Hepatocyte (in vitro differentiated cells): ENCODE measurements around the gene ADAM33. TPM values are rescaled to one million over a fixed set of nuclear protein-coding genes. Genes with fewer than 3 reads are reported as not detected.

Experiments
- DNase-seq: peaks from one replicate; pipeline ENCODE4 v3.0.0-alpha.2; 2016; ENCODE audit warnings: low spot score
- H2AFZ ChIP-seq: fragments of 200-600 bp; sonication (generic); 2 replicates; pipeline ENCODE4 v1.6.0; 2016; ENCODE audit warnings: antibody characterized with exemption, mild to moderate bottlenecking
- H3K27ac ChIP-seq: fragments of 200-600 bp; sonication (generic); 2 replicates; pipeline ENCODE4 v1.5.1; 2016; ENCODE audit warnings: mild to moderate bottlenecking
- H3K27me3 ChIP-seq: fragments of 200-600 bp; sonication (generic); 2 replicates; pipeline ENCODE4 v1.6.1; 2016
- H3K36me3 ChIP-seq: fragments of 200-600 bp; sonication (generic); replicated peaks from 2 replicates; pipeline ENCODE4 v1.5.1; 2016; ENCODE audit warnings: low read depth; ENCODE audit not compliant: insufficient read depth
- H3K4me1 ChIP-seq: fragments of 200-600 bp; sonication (generic); 2 replicates; pipeline ENCODE4 v1.5.1; 2016; ENCODE audit warnings: mild to moderate bottlenecking, moderate library complexity; ENCODE audit not compliant: insufficient read depth
- H3K4me2 ChIP-seq: fragments of 200-600 bp; sonication (generic); 2 replicates; pipeline ENCODE4 v1.6.0; 2016
- H3K4me3 ChIP-seq: fragments of 200-600 bp; sonication (generic); 2 replicates; pipeline ENCODE4 v1.5.1; 2016; ENCODE audit warnings: mild to moderate bottlenecking
- H3K79me2 ChIP-seq: fragments of 200-600 bp; sonication (generic); 2 replicates; pipeline ENCODE4 v1.6.0; 2017; ENCODE audit warnings: mild to moderate bottlenecking
- H3K9me2 ChIP-seq: fragments of 200-600 bp; sonication (generic); replicated peaks from 2 replicates; pipeline ENCODE4 v1.6.0; 2017; ENCODE audit warnings: mild to moderate bottlenecking; ENCODE audit not compliant: insufficient read depth
- H3K9me3 ChIP-seq: fragments of 200-600 bp; sonication (generic); 2 replicates; pipeline ENCODE4 v1.5.1; 2016; ENCODE audit warnings: low read depth, mild to moderate bottlenecking
- H4K20me1 ChIP-seq: fragments of 200-600 bp; sonication (generic); 2 replicates; pipeline ENCODE4 v1.6.0; 2016; ENCODE audit warnings: mild to moderate bottlenecking; ENCODE audit not compliant: insufficient read depth, poor library complexity, severe bottlenecking
- CTCF ChIP-seq: fragments of 200-600 bp; sonication (generic); IDR thresholded peaks from 2 replicates; pipeline ENCODE4 v1.5.1; 2016; ENCODE audit warnings: antibody characterized with exemption, mild to moderate bottlenecking; ENCODE audit not compliant: poor library complexity
- EZH2 ChIP-seq: fragments of 200-600 bp; sonication (generic); IDR thresholded peaks from 2 replicates; pipeline ENCODE4 v1.6.1; 2016; ENCODE audit warnings: antibody characterized with exemption, mild to moderate bottlenecking, borderline replicate concordance
- EZH2phosphoT487 ChIP-seq: fragments of 200-600 bp; sonication (generic); IDR thresholded peaks from one replicate; pipeline ENCODE4 v1.6.1; 2018; ENCODE audit warnings: antibody characterized with exemption, mild to moderate bottlenecking, low read depth, moderate library complexity; ENCODE audit not compliant: unreplicated experiment, severe bottlenecking
- WGBS: methylation state at CpG from one replicate; pipeline ENCODE4 v1.1.6; 2016; ENCODE audit warnings: low lambda C conversion rate; ENCODE audit errors: missing lambda C conversion rate; 5-methylcytosine and 5-hydroxymethylcytosine counted together
- polyA plus RNA-seq: library from polyadenylated mRNA; unstranded; fragments of >200 nt; fragmentation: Nextera tagmentation; extraction: Ambion mirVana; gene quantifications from 2 replicates; pipeline ENCODE4 v1.2.1, GENCODE V29; 2016
- total RNA-seq: library from RNA; depleted of rRNA; stranded (reverse); fragments of >200 nt; gene quantifications from 2 replicates; pipeline ENCODE4 v1.2.3, GENCODE V29; 2014

ADAM33 gene
- total and polyA plus RNA-seq, 2 experiments from 2014 or later: 18.9 to 41.6 TPM

- H3K27me3 ChIP-seq: peaks cover 26% of the 10 kb centered on the region
- peak overlapping the region; percentile 72 for H3K27ac ChIP-seq
- TF ChIP-seq EZH2: no peak
- no peak for TF ChIP-seq EZH2phosphoT487
- TF ChIP-seq CTCF: no peak
- H4K20me1 ChIP-seq: no peaks in the 10 kb centered on the region
- peak overlapping the region; percentile 90 for H3K4me2 ChIP-seq
- H3K4me3 ChIP-seq: no peak overlapping the region
- H3K79me2 ChIP-seq: no peaks in the 10 kb centered on the region
- WGBS: 79% methylated on average over 8 of the region's 14 CpGs
- peaks cover 45% of the 10 kb centered on the region for H3K4me1 ChIP-seq
- no peaks in the 10 kb centered on the region for H3K9me2 ChIP-seq
- H2AFZ ChIP-seq: no peak overlapping the region
- no peak for DNase-seq
- H3K36me3 ChIP-seq: no peaks in the 10 kb centered on the region
- no peaks in the 10 kb centered on the region for H3K9me3 ChIP-seq
These were observed 2.7 kb downstream of the ADAM33 start for GRCh38 chr20:3678856-3679720.

- Histone ChIP-seq H3K9me2 (no peaks in the 10 kb centered on the region), H3K4me1 (peaks cover 45% of the 10 kb centered on the region), H3K79me2 (no peaks in the 10 kb centered on the region), H3K27ac (peak overlapping the region; percentile 72), H3K4me3 (no peak overlapping the region), H3K9me3 (no peaks in the 10 kb centered on the region), H4K20me1 (no peaks in the 10 kb centered on the region), H3K36me3 (no peaks in the 10 kb centered on the region), H3K4me2 (peak overlapping the region; percentile 33), H3K27me3 (peaks cover 26% of the 10 kb centered on the region), H2AFZ (no peak overlapping the region)
- DNase-seq: no peak
- WGBS: 79% methylated on average over 2 of the region's 2 CpGs
- no peak for TF ChIP-seq EZH2
- TF ChIP-seq CTCF: no peak
- no peak for TF ChIP-seq EZH2phosphoT487
These were observed 3.6 kb downstream of the ADAM33 start for GRCh38 chr20:3678198-3678597.

- H3K9me3 ChIP-seq: no peaks in the 10 kb centered on the region
- H3K27me3 ChIP-seq: peaks cover 30% of the 10 kb centered on the region
- peak overlapping the region; percentile 33 for H3K4me2 ChIP-seq
- no peak for DNase-seq
- no peaks in the 10 kb centered on the region for H4K20me1 ChIP-seq
- no peaks in the 10 kb centered on the region for H3K79me2 ChIP-seq
- H3K9me2 ChIP-seq: no peaks in the 10 kb centered on the region
- H3K4me3 ChIP-seq: no peak overlapping the region
- TF ChIP-seq CTCF: no peak
- TF ChIP-seq EZH2: no peak
- no peak for TF ChIP-seq EZH2phosphoT487
- H3K27ac ChIP-seq: peak overlapping the region; percentile 72
- H2AFZ ChIP-seq: no peak overlapping the region
- peaks cover 45% of the 10 kb centered on the region for H3K4me1 ChIP-seq
- whole genome bisulfite sequencing: 66% methylated on average over 8 of the region's 8 CpGs
- H3K36me3 ChIP-seq: no peaks in the 10 kb centered on the region
These were observed 4.1 kb downstream of the ADAM33 start for GRCh38 chr20:3677733-3678132.
